Measurements from ENCODE around the gene FBXW8.
A peak's percentile ranks its signal among the peaks of the same experiment; 100 is the strongest.

Gene FBXW8

GRCh38 chr12:117009759-117010158 is 99.0 kb downstream of the FBXW8 start:
- Mint-ChIP-seq H3K27ac (no peak overlapping the region), H3K27me3 (ENCODE audit: low read depth, poor library complexity) (no peaks in the 10 kb centered on the region), H3K4me1 (peaks cover 9% of the 10 kb centered on the region), H3K4me3 (no peak overlapping the region), H3K36me3 (ENCODE audit: low read depth) (peaks cover 88% of the 10 kb centered on the region), H3K9me3 (peaks cover 25% of the 10 kb centered on the region)
- TF ChIP-seq CTCF (IDR thresholded peaks at IDR 0.05): no peak
- no peak for DNase-seq

- peaks cover 9% of the 10 kb centered on the region for H3K4me1 Mint-ChIP-seq
- H3K27ac Mint-ChIP-seq: peak overlapping the region; percentile 15
- no peak overlapping the region for H3K4me3 Mint-ChIP-seq
- H3K36me3 Mint-ChIP-seq (ENCODE audit: low read depth): peaks cover 88% of the 10 kb centered on the region
- no peak for TF ChIP-seq CTCF (IDR thresholded peaks at IDR 0.05)
- no peak for DNase-seq
- H3K9me3 Mint-ChIP-seq: peaks cover 36% of the 10 kb centered on the region
- no peaks in the 10 kb centered on the region for H3K27me3 Mint-ChIP-seq (ENCODE audit: low read depth, poor library complexity)
These were observed 100.1 kb downstream of the FBXW8 start for GRCh38 chr12:117010693-117011451.

- peaks cover 91% of the 10 kb centered on the region for H3K36me3 Mint-ChIP-seq (ENCODE audit: low read depth)
- H3K27ac Mint-ChIP-seq: no peak overlapping the region
These were observed 101.4 kb downstream of the FBXW8 start for GRCh38 chr12:117011988-117012805.

GRCh38 chr12:117013726-117014125 is 103.0 kb downstream of the FBXW8 start:
- H3K36me3 Mint-ChIP-seq (ENCODE audit: low read depth): peaks cover 89% of the 10 kb centered on the region

More at GRCh38 chr12:117011988-117012805, 101.4 kb downstream of the FBXW8 start:
- Mint-ChIP-seq H3K4me3 (no peak overlapping the region), H3K9me3 (peaks cover 49% of the 10 kb centered on the region), H3K27me3 (ENCODE audit: low read depth, poor library complexity) (no peaks in the 10 kb centered on the region), H3K4me1 (peaks cover 9% of the 10 kb centered on the region)
- TF ChIP-seq CTCF (IDR thresholded peaks at IDR 0.05): no peak
- DNase-seq: no peak

GRCh38 chr12:117014342-117014887 is 103.7 kb downstream of the FBXW8 start:
- peak overlapping the region; percentile 54 for H3K27ac Mint-ChIP-seq
- H3K27me3 Mint-ChIP-seq (ENCODE audit: low read depth, poor library complexity): no peaks in the 10 kb centered on the region
- H3K36me3 Mint-ChIP-seq (ENCODE audit: low read depth): peaks cover 91% of the 10 kb centered on the region
- no peak for DNase-seq
- no peaks in the 10 kb centered on the region for H3K4me1 Mint-ChIP-seq
- no peak overlapping the region for H3K4me3 Mint-ChIP-seq
- TF ChIP-seq CTCF (IDR thresholded peaks at IDR 0.05): no peak
- H3K9me3 Mint-ChIP-seq: peaks cover 49% of the 10 kb centered on the region

More at GRCh38 chr12:117013726-117014125, 103.0 kb downstream of the FBXW8 start:
- H3K4me1 Mint-ChIP-seq: no peaks in the 10 kb centered on the region
- no peaks in the 10 kb centered on the region for H3K27me3 Mint-ChIP-seq (ENCODE audit: low read depth, poor library complexity)
- DNase-seq: no peak
- no peak for TF ChIP-seq CTCF (IDR thresholded peaks at IDR 0.05)
- peaks cover 49% of the 10 kb centered on the region for H3K9me3 Mint-ChIP-seq
- no peak overlapping the region for H3K4me3 Mint-ChIP-seq
- no peak overlapping the region for H3K27ac Mint-ChIP-seq

Measured in nephron progenitor cell (in vitro differentiated cells).